GM12878 (cell line): Measurements from ENCODE around the gene SH3BP5.
"Not testable (repeated sequence)": the region's sequence is repeated elsewhere in the genome, so short reads cannot be mapped to it uniquely, and the experiment has no call there.

Experiments used
- MXI1 ChIP-seq: fragments of 150-350 bp; IDR thresholded peaks from 2 replicates; pipeline ENCODE4 v1.6.1; 2011; ENCODE audit warnings: low read depth, mild to moderate bottlenecking, inconsistent platforms, low read length, improper control_type of control experiment
- NBN ChIP-seq: fragments of 450-650 bp; IDR thresholded peaks from 2 replicates; pipeline ENCODE4 v1.6.1; 2016
- POLR2AphosphoS5 ChIP-seq: IDR thresholded peaks from 2 replicates; pipeline ENCODE4 v1.6.1; 2011; ENCODE audit warnings: mild to moderate bottlenecking, low read length, inconsistent platforms
- SUZ12 ChIP-seq: fragments of 200-600 bp; sonication (generic); IDR thresholded peaks from one replicate; pipeline ENCODE4 v1.6.1; 2018; ENCODE audit warnings: antibody characterized with exemption, mild to moderate bottlenecking; ENCODE audit not compliant: unreplicated experiment

GRCh38 chr3:15364078-15364477 is 31.7 kb upstream of the SH3BP5 start:
- not testable (repeated sequence) for TF ChIP-seq POLR2AphosphoS5, MXI1, SUZ12, NBN
